Vagina (tissue), 2 donors: ENCODE measurements around the gene FLRT2.

Experiments
- CTCF ChIP-seq, 3 experiments: fragments of 450-650 bp in 2 of 3; fragments of 200-600 bp in 1 of 3; sonication (generic) in 1 of 3; IDR thresholded peaks; one replicate each; pipeline ENCODE4 v1.5.1; 2017 to 2019; ENCODE audit warnings: antibody characterized with exemption in 3 of 3, mild to moderate bottlenecking in 2 of 3, moderate library complexity in 2 of 3
- POLR2A ChIP-seq, 2 donors: fragments of 450-650 bp; IDR thresholded peaks; one replicate each; pipeline ENCODE4 v1.6.1; 2017; ENCODE audit warnings: antibody characterized with exemption in 2 of 2, mild to moderate bottlenecking in 2 of 2, moderate library complexity in 2 of 2
- POLR2AphosphoS5 ChIP-seq, 2 donors: sonication (generic); formaldehyde crosslinking; IDR thresholded peaks; one replicate each; pipeline ENCODE4 v1.9.0; 2017; ENCODE audit warnings: antibody characterized with exemption in 2 of 2, mild to moderate bottlenecking in 2 of 2, low read depth in 1 of 2; ENCODE audit not compliant: insufficient read depth in 1 of 2

DNA sequence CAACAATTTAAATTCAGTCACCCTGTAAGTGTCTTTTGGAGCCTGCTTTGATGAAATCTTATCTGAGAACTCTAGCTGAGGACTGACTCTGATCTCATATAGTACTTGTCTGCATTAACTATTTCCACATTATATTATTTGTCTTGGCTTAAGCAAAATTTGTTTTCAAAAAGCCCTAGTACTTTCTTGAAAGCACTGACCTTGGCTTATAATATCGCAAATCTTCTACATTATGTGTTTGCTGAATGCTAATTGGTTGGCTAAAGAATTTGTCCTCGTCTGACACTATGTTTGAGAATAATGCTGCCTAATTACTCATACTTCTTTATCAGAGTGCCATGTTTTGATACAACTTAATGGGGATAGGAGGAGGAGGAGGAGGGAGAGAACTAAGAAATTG lies 46.9 kb upstream of the FLRT2 start:
- no peak for TF ChIP-seq CTCF (IDR thresholded peaks at IDR 0.05)
- TF ChIP-seq POLR2A (IDR thresholded peaks at IDR 0.05), result no peak
- no peak for TF ChIP-seq POLR2AphosphoS5 (IDR thresholded peaks at IDR 0.05; ENCODE audit: insufficient read depth in 1 of 2, low read depth in 1 of 2)
